Neural cell (in vitro differentiated cells): ENCODE data around the gene LIME1.

ENCODE experiments used
- POLR2AphosphoS5 ChIP-seq: IDR thresholded peaks from 2 replicates; pipeline ENCODE4 v1.6.1; 2012
- SMC3 ChIP-seq: fragments of 450-650 bp; conservative IDR thresholded peaks from 2 replicates; pipeline ENCODE4 v1.6.1; 2014; ENCODE audit warnings: antibody characterized with exemption, mild to moderate bottlenecking, moderate library complexity; ENCODE audit not compliant: poor library complexity
- TF ChIP-seq, protein P1 (sequence below): fragments of 450-650 bp; IDR thresholded peaks from 2 replicates; pipeline ENCODE4 v1.5.1; 2014; ENCODE audit warnings: antibody characterized with exemption, mild to moderate bottlenecking, moderate library complexity; ENCODE audit not compliant: poor library complexity, severe bottlenecking

GRCh38 chr20:63731410-63731809 lies 5.1 kb upstream of the LIME1 start:
- TF ChIP-seq, protein P1, sequence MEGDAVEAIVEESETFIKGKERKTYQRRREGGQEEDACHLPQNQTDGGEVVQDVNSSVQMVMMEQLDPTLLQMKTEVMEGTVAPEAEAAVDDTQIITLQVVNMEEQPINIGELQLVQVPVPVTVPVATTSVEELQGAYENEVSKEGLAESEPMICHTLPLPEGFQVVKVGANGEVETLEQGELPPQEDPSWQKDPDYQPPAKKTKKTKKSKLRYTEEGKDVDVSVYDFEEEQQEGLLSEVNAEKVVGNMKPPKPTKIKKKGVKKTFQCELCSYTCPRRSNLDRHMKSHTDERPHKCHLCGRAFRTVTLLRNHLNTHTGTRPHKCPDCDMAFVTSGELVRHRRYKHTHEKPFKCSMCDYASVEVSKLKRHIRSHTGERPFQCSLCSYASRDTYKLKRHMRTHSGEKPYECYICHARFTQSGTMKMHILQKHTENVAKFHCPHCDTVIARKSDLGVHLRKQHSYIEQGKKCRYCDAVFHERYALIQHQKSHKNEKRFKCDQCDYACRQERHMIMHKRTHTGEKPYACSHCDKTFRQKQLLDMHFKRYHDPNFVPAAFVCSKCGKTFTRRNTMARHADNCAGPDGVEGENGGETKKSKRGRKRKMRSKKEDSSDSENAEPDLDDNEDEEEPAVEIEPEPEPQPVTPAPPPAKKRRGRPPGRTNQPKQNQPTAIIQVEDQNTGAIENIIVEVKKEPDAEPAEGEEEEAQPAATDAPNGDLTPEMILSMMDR, result no peak
- TF ChIP-seq SMC3 (no peak), POLR2AphosphoS5 (no peak)
